GM18511 (cell line): ENCODE results near the gene C10orf143.
"Not testable (repeated sequence)": the region's sequence is repeated elsewhere in the genome, so short reads cannot be mapped to it uniquely, and the experiment has no call there.

Source experiments
- ATAC-seq: cut with Tn5 transposase; IDR thresholded peaks from one replicate; pipeline ENCODE4 v1.9.1; 2021; ENCODE audit warnings: mild to moderate bottlenecking, moderate library complexity; ENCODE audit not compliant: unreplicated experiment

C10orf143 gene

GRCh38 chr10:130110246-130111112 lies at the start of gene C10orf143:
TSS of gene C10orf143 (minus strand) at chr10:130110830. CDS start at chr10:130110772, 58 bp downstream.
- ATAC-seq = peak; percentile 83

GRCh38 chr10:130159192-130159794 lies 48.7 kb upstream of the C10orf143 start:
- ATAC-seq = no peak

- ATAC-seq = no peak
These were observed 35.4 kb upstream of the C10orf143 start for GRCh38 chr10:130146042-130146441.

GRCh38 chr10:130141878-130142277 lies 31.2 kb upstream of the C10orf143 start:
- peak; percentile 86 for ATAC-seq

GRCh38 chr10:130141460-130141859 lies 30.8 kb upstream of the C10orf143 start:
- ATAC-seq = peak; percentile 42

- no peak for ATAC-seq
These were observed 30.4 kb upstream of the C10orf143 start for GRCh38 chr10:130141038-130141437.

GRCh38 chr10:130140425-130140824 lies 29.8 kb upstream of the C10orf143 start:
- ATAC-seq = no peak

GRCh38 chr10:130138479-130138866 lies 27.8 kb upstream of the C10orf143 start:
- no peak for ATAC-seq

- ATAC-seq = no peak
These were observed 27.2 kb upstream of the C10orf143 start for GRCh38 chr10:130137659-130138478.

GRCh38 chr10:130137090-130137448 lies 26.4 kb upstream of the C10orf143 start:
- ATAC-seq = no peak

GRCh38 chr10:130136226-130137089 lies 25.8 kb upstream of the C10orf143 start, which contains the start of gene GLRX3:
TSS of gene GLRX3 (plus strand) at chr10:130136391. CDS start at chr10:130136421, 30 bp downstream.
- peak; percentile 88 for ATAC-seq

- peak; percentile 33 for ATAC-seq
These were observed 25.1 kb upstream of the C10orf143 start for GRCh38 chr10:130135676-130136225.

GRCh38 chr10:130128922-130129321 lies 18.3 kb upstream of the C10orf143 start:
- no peak for ATAC-seq

- no peak for ATAC-seq
These were observed 17.6 kb upstream of the C10orf143 start for GRCh38 chr10:130128062-130128781.

GRCh38 chr10:130127364-130128061 lies 16.9 kb upstream of the C10orf143 start:
- ATAC-seq = peak; percentile 99

- ATAC-seq = no peak
These were observed 11.0 kb upstream of the C10orf143 start for GRCh38 chr10:130121486-130122079.

GRCh38 chr10:130117535-130117934 lies 6.9 kb upstream of the C10orf143 start:
- not testable (repeated sequence) for ATAC-seq

- ATAC-seq = not testable (repeated sequence)
These were observed 6.3 kb upstream of the C10orf143 start for GRCh38 chr10:130116942-130117341.
